NT2/D1 (cell line): ENCODE measurements around the gene ADD2.

Experiments
- SUZ12 ChIP-seq: IDR thresholded peaks from 2 replicates; pipeline ENCODE4 v1.6.1; 2011; ENCODE audit not compliant: insufficient read length, insufficient read depth; ENCODE audit errors: extremely low read depth
- YY1 ChIP-seq: IDR thresholded peaks from 2 replicates; pipeline ENCODE4 v1.6.1; 2011; ENCODE audit not compliant: insufficient read length, insufficient read depth
- ZNF274 ChIP-seq: IDR thresholded peaks from 2 replicates; pipeline ENCODE4 v1.6.1; 2011; ENCODE audit warnings: mild to moderate bottlenecking, low read depth, low read length

- TF ChIP-seq ZNF274 (no peak), YY1 (no peak), SUZ12 (no peak)
Observed at GRCh38 chr2:70728128-70728527, 39.9 kb downstream of the ADD2 start.
